NAMALWA (cell line): ENCODE data around the gene THOC1.

Source experiments
- DNase-seq: peaks from one replicate; pipeline ENCODE4 v3.0.0-alpha.2; 2015; ENCODE audit warnings: low spot score

The THOC1 gene

DNA sequence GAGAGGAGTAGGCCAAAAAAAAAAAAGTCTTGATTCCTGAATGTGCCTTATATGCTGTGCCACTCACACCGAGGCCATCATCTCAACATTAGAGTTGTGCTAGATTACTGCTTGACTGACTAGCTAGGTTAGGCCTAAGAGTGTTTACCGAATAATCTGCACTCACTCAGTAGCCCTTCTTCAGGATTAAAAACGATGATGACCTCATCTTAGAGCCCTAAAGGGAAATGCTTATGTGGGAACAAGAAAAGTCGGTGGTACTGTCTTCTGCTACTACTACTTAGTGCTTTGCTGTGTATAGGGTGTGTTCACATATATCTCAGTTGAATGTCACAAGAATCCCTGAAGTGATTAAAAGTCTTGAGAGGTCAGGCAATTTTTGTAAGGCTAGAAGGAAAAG lies 54.3 kb downstream of the THOC1 start:
- no peak for DNase-seq

DNA sequence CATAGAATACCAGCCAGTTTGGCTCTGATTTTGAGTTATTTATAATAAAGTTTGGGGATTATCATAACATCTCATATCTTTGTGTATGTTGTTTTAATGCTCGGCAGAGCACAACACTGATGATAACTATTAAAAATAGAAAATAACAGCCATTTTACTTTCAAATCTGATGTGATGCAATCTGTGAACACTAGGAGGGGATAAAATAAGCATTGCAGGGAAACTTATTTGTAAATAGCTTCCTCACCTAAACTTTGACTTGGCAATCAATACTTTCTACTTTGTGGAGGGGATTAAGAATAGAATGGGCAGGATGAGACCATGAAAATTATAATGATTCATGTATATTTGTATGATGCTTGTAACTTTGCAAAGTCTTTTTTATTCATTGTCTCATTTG lies 55.1 kb downstream of the THOC1 start:
- DNase-seq: peak; percentile 44

GRCh38 chr18:211582-211981 lies 56.3 kb downstream of the THOC1 start:
- no peak for DNase-seq

- DNase-seq: no peak
These were observed 57.1 kb downstream of the THOC1 start for GRCh38 chr18:210733-211132.

GRCh38 chr18:210075-210474 lies 57.8 kb downstream of the THOC1 start:
- DNase-seq: no peak

GRCh38 chr18:199768-200167 lies 68.1 kb downstream of the THOC1 start:
- no peak for DNase-seq

GRCh38 chr18:199214-199613 lies 68.6 kb downstream of the THOC1 start:
- no peak for DNase-seq

DNA sequence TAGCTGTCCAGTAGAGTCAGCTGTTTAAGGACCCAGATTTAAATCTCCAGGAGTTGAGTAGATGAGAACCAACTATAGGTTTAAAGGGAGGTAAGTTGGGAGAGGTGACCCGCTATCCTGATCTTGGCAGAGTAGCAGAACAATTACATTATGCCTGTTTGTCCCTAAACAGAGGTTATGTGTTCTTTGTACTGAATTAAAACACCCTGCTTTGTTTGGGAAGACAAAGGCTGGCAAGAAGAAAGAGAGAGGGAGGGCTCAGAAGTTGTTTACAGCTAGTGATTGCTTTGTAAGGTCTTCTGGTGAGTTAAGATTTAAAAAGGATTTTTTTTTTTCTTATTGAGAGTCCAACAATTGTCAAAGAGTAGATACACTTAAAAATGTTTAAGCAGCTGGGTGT lies 72.2 kb downstream of the THOC1 start:
- DNase-seq: no peak

DNA sequence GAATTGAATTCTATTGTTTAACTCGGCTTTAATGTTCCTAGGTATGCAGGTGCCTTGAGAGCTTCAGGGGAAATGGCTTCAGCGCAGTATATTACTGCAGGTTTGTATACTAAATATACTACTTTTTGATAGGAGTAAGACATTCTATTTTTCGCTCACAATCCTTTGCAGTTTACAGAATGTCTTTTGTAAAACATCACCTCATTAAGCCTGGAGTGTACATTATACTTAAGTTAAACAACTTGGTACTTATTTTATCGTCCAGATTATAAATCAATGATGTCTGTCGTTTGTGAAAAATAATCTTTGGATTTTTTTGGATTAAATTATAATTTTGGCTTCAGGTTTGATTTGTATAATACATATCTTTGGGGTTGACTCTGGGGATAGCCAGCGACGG lies 75.0 kb downstream of the THOC1 start:
- DNase-seq: no peak

GRCh38 chr18:191725-192124 lies 76.1 kb downstream of the THOC1 start:
- no peak for DNase-seq

GRCh38 chr18:189254-189653 lies 78.6 kb downstream of the THOC1 start:
- DNase-seq: no peak

- DNase-seq: no peak
These were observed 84.1 kb downstream of the THOC1 start for GRCh38 chr18:183769-184168.

GRCh38 chr18:181711-182110 lies 86.1 kb downstream of the THOC1 start:
- no peak for DNase-seq

DNA sequence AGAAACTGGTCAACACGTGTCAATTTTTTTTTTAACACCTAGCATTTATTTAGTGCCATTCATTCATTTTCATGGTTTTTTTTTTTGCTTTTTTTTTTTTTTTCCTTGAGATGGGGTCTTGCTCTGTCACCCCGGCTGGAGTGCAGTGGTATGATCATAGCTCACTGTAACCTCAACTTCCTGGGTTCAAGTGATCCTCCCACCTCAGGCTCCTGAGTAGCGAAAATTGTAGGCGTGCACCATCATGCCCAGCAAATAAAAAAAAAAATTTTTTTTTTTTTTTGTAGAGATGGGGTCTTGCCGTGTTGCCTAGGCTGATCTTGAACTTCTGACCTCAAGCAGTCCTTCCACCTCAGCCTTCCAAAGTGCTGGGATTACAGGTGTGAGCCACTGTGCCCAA lies 88.3 kb downstream of the THOC1 start:
- no peak for DNase-seq

GRCh38 chr18:172361-172760 lies 95.5 kb downstream of the THOC1 start:
- DNase-seq: no peak
